Lower leg skin (tissue), 4 donors: ENCODE measurements around the gene TMC2. TPM values are rescaled to one million over a fixed set of nuclear protein-coding genes. Genes with fewer than 3 reads are reported as not detected.
"Not testable (repeated sequence)": the region's sequence is repeated elsewhere in the genome, so short reads cannot be mapped to it uniquely, and the experiment has no call there.

ENCODE experiments used
- DNase-seq, 2 donors: peaks; one replicate each; pipeline ENCODE4 v3.0.0-alpha.2; 2019; ENCODE audit warnings: low spot score in 2 of 2
- H3K4me3 ChIP-seq: fragments of 200-600 bp; sonication (generic); 2 replicates; pipeline ENCODE4 v1.5.1; 2017; ENCODE audit warnings: mild to moderate bottlenecking, low read depth; ENCODE audit not compliant: poor library complexity, severe bottlenecking
- POLR2A ChIP-seq, 2 donors: fragments of 450-650 bp; IDR thresholded peaks; one replicate each; pipeline ENCODE4 v1.6.1; 2016 to 2017; ENCODE audit warnings: antibody characterized with exemption in 2 of 2, mild to moderate bottlenecking in 1 of 2, moderate library complexity in 1 of 2
- WGBS, 2 donors: methylation state at CpG; one replicate each; pipeline ENCODE4 v1.1.5; 2018; 5-methylcytosine and 5-hydroxymethylcytosine counted together
- intact Hi-C: fragments of 100-400 bp; cut with DNase I; formaldehyde crosslinking; loops from one replicate; pipeline ENCODE4 v1.15.0; 2023; ENCODE audit warnings: low total_unique reads
- total RNA-seq, 4 donors: library from RNA; depleted of rRNA; stranded (reverse); fragments of >200 nt; gene quantifications; one replicate each; pipeline ENCODE4 v1.1.0, GENCODE V29; 2016
- TF ChIP-seq, protein P1 (sequence below), 3 donors: fragments of 450-650 bp; IDR thresholded peaks; one replicate each; pipeline ENCODE4 v1.5.1; 2016; ENCODE audit warnings: antibody characterized with exemption in 3 of 3, mild to moderate bottlenecking in 3 of 3, moderate library complexity in 2 of 3

TMC2 gene
- total RNA-seq, 4 donors from 2014 or later, result 0.06 TPM; not detected in 3

DNA sequence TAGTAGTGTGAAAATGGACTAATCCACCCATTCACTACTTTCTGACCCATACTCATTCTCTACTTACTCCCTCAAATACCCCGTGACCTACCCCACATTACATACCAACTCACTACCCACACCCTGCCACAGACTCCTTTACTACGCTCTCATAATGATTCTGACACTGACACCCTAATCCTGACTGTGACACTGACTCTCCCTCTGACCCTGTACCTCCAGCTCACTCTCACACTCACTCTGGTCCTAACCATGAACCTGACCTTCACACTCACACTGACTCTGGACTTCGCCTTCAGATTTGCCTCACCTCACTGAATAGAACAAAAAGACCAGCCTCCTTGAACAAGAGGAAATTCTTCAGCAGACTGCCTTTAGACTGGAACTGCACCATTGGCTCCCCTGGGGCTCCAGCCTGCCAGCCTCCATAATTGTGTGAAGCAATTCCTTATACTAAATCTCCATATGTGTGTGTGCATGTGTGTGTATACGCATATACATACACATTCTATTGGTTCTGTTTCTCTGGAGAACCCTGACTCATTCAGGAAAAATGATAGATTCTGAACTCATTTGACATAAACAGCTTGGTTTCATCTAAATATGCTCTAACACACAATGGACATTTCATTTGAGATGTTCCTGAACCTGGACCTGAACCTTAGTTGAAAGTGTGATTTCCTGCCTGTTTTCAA, 17.1 kb upstream of the TMC2 start:
- peak in 1 of 2 donors; percentile 32 for DNase-seq
- WGBS, 2 donors, result 93 to 94% methylated on average over 4 of the region's 4 CpGs
- no peak overlapping the region for H3K4me3 ChIP-seq
- intact Hi-C loops, result no loop called here
- no peak for TF ChIP-seq POLR2A (IDR thresholded peaks at IDR 0.05)
- TF ChIP-seq, protein P1, sequence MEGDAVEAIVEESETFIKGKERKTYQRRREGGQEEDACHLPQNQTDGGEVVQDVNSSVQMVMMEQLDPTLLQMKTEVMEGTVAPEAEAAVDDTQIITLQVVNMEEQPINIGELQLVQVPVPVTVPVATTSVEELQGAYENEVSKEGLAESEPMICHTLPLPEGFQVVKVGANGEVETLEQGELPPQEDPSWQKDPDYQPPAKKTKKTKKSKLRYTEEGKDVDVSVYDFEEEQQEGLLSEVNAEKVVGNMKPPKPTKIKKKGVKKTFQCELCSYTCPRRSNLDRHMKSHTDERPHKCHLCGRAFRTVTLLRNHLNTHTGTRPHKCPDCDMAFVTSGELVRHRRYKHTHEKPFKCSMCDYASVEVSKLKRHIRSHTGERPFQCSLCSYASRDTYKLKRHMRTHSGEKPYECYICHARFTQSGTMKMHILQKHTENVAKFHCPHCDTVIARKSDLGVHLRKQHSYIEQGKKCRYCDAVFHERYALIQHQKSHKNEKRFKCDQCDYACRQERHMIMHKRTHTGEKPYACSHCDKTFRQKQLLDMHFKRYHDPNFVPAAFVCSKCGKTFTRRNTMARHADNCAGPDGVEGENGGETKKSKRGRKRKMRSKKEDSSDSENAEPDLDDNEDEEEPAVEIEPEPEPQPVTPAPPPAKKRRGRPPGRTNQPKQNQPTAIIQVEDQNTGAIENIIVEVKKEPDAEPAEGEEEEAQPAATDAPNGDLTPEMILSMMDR (IDR thresholded peaks at IDR 0.05), result peak in 1 of 3 donors; percentile 53

DNA sequence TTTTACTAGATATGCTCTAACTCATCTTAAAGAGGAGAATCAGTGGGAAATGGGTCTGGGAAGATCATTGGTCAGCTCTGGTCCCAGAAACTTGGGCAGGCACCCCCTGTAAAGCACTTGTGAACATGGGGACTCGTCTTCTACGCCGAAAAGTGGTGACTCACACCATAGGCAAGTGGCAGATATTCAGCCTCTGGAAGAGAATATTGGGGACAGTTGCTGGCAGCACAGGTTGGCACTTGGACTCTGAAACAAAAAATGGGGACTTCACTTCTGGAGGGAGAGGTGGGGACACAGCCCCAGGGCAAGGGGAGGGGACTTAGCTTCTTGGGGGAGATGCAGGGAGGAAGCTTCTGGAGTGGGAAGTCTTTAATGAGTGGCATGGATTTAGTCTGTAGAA, 15.8 kb upstream of the TMC2 start:
- peak in 1 of 2 donors; percentile 53 for DNase-seq
- intact Hi-C loops, result no loop called here
- H3K4me3 ChIP-seq, result no peak overlapping the region
- TF ChIP-seq, protein P1 (IDR thresholded peaks at IDR 0.05), result no peak
- TF ChIP-seq POLR2A (IDR thresholded peaks at IDR 0.05), result no peak
- 86 to 92% methylated on average over 3 of the region's 3 CpGs for WGBS, 2 donors

DNA sequence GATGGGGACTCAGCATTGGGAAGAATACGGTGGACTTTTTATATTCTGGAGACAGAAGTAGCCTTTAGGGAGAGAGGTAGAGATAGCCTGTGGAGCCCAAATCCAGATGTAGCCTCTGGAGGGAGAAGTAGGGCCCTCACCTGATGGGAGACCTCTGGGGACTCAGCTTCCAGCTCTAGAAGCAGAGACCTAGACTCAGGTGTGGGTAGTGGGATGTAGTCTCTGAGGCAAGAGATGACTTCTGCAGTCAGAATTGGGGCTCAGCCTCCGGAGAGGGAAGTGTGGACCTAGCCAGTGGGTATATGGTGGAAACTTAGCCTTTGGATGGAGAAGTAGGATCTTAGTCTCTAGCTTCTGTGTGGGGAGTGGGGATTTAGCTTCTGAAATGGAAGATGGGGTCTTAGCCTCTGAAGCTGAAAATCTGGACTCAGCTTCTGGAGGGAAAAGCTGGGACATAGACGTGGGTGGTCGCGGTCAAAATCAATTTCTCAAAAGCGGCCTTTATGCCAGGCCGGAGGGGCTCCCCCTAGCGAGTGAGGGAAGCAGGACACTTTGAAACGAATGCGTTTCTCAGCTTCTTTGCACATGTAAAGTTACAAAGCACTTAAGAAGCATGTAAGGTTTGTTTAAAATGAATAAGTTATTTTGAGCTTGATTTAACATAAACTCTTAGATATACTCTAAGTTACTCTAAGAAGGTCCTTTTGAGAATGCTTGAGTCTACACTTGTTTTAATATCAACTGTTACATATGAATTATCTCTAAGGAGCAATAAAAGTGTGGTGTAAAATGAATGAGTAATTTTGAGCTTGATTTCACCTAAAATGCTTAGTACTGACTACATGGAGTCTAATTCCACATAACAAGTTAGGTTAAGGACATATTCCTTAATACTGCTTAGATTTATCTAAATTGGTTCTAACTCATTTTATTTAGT, 14.7 kb upstream of the TMC2 start:
- 17 to 18% methylated on average over 10 of the region's 10 CpGs for WGBS, 2 donors
- TF ChIP-seq POLR2A (IDR thresholded peaks at IDR 0.05), result no peak
- TF ChIP-seq, protein P1 (IDR thresholded peaks at IDR 0.05), result peak in 1 of 3 donors; percentile 13
- no peak overlapping the region for H3K4me3 ChIP-seq
- DNase-seq, result peak in 1 of 2 donors; percentile 87
- intact Hi-C loops, result no loop called here

DNA sequence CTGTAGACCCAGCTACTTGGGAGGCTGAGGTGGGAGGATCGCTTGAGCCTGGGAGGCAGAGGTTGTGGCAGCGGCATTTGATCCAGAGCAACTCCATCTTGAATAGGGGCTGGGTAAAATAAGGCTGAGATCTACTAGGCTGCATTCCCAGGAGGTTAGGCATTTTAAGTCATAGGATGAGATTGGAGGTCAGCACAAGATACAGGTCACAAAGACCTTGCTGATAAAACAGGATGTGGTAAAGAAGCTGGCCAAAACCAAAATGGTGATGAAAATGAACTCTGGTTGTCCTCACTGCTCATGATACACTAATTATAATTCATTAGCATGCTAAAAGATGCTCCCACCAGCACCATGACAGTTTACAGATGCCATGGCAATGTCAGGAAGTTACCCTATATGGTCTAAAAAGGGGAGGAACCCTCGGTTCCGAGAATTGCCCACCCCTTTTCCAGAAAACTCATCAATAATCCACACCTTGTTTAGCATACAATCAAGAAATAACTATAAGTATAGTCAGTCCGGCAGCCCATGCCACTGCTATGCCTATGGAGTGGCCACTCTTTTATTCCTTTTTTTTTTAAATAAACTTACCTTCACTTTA, 13.4 kb upstream of the TMC2 start:
- H3K4me3 ChIP-seq, intact Hi-C loops: not testable (repeated sequence)
- WGBS, 2 donors, result 81 to 86% methylated on average over 5 of the region's 5 CpGs
- DNase-seq, result peak in 1 of 2 donors; percentile 53

DNA sequence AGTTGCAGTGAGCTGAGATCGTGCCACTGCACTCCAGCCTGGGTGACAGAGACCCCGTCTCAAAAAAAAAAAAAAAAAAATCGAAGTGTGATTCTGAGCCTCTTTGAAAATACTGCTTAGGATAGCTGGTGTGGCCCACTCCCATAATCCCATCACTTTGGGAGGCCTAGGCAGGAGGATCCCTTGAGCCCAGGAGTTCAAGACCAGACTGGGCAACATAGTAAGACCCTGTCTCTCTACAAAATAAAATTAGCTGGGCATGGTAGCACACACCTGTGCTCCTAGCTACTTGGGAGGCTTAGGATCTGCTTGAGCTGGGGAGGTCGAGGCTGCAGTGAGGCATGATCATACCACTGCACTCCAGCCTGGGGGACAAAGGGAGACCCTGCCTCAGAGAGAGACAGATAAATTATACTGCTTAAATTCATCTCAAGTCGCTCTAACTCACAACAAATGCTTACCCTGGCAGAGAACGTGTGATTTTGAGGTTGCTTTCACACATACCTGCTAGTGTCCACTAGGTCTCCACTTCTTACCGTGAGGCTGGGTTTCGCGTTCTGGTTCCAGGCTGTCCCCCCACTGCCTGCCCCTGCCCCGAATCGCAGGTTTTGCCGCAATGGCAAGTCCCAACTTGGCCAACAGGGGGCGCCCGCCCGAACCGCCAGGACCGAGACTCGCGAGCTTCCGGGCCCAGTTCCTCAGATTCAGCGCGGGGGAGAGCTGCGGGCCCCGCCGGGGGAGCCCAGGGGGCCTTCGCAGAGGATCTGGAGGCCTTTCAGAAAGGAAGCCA, 12.3 kb upstream of the TMC2 start:
- intact Hi-C loops, result no loop called here
- DNase-seq, result peak; percentile 82 to 98
- H3K4me3 ChIP-seq, result peak overlapping the region; percentile 56
- WGBS, 2 donors, result 10 to 12% methylated on average over 26 of the region's 26 CpGs
- TF ChIP-seq, protein P1 (IDR thresholded peaks at IDR 0.05), result peak in 1 of 3 donors; percentile 95
- no peak for TF ChIP-seq POLR2A (IDR thresholded peaks at IDR 0.05)
